NCI-H1417 treated with DMSO at 0.1 percent for 48 hours (cell line): Measurements from ENCODE around the gene IGF1R.

Experiments used
- DNase-seq: peaks from one replicate; lab custom pipeline; 2025; lab: John Stamatoyannopoulos, UW

IGF1R gene

DNA sequence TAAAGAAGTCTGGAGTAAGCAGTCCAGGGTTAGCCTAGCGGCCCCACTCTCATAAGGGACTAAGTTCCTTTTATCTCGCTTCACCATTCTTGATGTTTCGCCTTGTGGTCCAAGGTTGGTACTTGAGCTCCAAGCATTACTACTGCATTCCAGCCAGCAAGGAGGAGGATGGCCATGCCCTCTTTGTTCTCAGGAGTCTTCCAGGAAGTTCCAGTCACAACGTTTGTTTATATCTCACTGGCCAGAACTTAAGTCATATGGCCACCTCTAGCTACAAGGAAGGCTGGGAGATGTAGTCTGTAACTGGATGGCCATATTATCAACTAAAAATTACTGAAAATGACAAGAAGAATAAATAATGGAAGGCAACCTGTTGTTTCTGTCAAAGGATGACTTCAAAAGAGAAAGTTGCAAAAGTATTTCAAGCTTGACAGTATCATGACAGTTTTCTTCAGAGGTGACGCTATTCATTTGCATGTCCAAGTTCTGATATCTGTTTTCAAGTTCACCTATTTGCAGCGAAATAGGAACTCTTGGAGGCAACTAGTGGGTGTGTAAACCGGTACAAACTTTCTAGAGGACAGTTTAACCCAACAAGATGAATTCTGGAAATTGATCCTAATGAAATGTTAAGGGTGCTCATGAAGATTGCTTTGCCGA is 240.6 kb downstream of the IGF1R start:
- no peak for DNase-seq

DNA sequence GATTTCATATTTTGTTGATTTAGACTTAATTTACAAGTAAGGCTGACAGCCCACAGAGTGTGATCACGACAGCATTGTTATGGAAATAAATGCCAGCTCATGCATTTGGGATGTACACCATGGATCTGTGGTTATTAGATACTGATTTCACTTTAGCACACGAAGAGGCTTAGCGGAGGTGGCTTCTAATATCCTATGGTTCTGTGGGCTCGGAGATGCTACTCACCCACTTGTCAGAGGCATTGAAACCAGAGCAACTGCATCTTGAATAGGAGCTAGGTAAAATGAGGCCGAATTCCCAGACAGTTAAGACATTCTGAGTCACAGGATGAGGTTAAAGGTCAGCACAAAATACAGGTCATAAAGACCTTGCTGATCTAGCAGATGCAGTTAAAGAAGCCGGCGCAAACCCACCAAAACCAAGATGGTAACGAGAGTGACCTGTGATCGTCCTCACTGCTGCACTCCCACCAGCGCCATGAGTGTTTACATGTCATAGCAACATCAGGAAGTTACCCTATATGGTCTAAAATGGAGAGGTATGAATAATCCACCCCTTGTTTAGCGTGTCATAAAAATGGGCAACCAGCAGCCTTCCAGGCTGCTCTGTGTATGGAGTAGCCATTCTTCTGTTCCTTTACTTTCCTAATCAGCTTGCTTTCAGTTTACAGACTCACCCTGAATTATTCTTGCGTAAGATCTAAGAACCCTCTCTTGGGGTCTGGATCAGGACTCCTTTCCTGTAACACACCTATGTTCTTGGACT is 241.8 kb downstream of the IGF1R start:
- no peak for DNase-seq

DNA sequence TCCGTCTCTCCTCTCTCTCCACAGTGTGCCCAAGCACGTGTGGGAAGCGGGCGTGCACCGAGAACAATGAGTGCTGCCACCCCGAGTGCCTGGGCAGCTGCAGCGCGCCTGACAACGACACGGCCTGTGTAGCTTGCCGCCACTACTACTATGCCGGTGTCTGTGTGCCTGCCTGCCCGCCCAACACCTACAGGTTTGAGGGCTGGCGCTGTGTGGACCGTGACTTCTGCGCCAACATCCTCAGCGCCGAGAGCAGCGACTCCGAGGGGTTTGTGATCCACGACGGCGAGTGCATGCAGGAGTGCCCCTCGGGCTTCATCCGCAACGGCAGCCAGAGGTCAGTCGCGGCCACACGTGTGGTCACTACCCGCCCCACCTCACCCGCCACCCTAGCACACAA is 243.0 kb downstream of the IGF1R start:
- DNase-seq: no peak

DNA sequence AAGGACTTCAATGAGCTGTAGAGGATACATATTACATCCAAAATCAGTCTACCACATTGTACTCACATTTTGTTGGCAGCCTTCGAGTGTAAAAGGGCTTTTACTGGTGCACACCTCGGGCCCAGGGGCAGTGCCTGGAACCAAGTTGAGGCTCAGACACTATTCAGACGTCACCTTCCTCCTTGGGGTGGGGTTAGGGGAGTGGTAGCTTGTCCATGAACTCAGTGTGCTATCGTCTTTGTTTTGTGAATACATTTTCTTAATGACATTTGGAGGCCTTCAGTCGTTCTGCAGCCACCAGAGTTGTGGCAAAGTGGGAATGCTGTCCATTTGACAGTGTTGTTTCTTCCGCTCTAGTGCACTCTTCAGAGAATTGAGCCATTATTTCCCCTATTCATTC is 245.1 kb downstream of the IGF1R start:
- DNase-seq: no peak

DNA sequence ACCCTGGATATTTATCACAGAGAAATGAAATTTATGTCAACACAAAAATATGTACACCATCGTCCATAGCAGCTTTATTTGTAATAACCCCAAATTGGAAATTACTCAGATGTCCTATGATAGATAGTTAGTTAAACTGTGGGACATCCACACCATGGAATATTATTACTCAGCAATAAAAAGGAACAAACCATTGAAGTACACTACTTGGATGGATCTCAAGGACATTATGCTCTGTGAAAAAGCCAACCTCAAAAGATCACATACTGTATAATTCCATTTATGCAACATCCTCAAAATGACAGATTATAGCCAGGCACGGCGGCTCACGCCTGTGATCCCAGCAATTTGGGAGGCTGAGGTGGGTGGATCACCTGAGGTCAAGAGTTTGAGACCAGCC is 246.0 kb downstream of the IGF1R start:
- DNase-seq: no peak

DNA sequence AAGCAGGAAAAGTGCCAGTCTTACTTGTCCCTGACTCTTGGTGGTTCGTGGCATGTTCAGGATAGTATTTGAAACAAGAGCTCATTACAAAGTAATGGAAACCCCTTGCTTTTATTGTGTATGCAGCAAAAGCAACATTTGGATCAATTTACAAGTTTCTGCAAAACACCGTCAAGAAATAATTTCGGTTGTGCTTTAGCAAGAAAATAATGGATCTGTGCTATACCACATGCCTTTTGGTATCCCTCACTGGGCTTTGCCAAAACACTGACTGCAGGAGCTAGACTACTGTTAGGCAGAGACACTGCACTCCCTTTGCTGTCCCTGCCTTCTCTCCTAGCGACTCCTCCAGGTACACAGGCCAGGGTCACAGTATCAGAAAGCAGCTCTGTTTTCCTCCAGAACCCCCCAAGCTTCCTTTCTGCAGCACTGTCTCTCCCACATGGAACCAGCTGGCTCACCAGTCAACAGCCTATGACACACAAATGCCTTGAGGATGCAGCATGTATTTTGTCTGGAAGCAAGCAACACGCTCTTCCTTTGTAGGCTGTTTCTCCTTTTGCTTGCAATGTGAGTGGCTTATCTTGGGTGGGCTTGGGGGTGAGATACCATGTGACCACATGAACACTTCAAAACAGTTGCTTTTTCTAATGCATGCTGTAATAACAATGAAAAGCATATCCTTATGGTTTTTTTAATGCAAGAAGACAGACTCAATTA is 247.8 kb downstream of the IGF1R start:
- DNase-seq: no peak

DNA sequence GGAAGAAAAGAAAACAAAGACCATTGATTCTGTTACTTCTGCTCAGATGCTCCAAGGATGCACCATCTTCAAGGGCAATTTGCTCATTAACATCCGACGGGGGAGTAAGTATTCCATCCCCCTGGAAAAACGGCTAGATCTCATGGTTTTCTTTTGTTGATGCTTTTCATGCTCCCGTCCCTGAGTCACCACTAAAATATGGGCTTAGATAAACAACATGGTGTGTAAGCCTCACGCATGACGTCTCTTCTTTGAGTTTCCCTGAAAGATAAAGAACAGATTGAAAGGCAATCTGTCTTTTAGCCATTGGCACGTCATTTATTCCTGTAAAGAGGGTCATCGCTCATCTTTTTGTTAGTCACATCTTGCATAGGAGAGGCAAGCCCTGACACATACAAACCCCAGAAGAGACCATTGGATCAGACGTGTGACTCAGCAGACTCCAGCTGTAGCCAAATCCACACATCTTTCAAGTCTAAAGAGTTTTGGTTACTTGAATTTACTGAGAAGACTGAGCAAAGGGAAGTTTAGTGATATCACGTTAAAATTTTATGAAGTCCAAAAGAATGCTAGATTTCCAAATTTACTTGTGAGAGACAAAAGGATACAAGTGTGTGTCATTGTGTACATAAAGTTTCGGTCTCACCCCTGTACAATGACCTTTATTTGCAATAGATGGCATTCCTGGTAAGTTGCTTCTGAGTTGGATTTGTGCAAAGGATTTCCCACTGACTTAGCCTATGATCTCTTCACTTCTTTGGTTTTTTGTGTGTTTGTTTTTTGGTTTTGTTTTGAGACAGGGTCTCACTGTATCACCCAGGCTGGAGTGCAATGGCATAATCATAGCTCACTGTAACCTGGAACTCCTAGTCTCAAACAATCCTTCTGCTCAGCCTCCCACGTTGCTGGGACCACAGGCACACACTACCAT is 248.7 kb downstream of the IGF1R start:
- DNase-seq: no peak

DNA sequence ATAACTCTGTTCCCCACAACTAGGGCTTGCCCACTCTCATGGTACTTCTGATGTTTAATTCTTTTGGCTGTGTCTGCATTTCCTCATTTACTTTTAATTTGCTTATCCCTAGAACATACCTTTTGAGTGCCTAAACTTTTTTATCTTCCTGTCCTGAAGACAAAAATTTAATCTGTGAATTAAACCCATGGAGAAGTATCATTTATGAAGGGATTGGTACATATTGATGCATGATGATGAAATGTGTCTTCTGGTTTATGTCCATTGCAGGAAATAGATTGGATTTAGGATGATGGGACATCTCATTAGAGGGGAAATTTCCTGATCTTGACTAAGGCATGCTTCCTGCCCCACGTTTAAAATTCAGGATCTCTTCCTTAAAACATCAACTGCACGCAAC is 249.8 kb downstream of the IGF1R start:
- DNase-seq: no peak

DNA sequence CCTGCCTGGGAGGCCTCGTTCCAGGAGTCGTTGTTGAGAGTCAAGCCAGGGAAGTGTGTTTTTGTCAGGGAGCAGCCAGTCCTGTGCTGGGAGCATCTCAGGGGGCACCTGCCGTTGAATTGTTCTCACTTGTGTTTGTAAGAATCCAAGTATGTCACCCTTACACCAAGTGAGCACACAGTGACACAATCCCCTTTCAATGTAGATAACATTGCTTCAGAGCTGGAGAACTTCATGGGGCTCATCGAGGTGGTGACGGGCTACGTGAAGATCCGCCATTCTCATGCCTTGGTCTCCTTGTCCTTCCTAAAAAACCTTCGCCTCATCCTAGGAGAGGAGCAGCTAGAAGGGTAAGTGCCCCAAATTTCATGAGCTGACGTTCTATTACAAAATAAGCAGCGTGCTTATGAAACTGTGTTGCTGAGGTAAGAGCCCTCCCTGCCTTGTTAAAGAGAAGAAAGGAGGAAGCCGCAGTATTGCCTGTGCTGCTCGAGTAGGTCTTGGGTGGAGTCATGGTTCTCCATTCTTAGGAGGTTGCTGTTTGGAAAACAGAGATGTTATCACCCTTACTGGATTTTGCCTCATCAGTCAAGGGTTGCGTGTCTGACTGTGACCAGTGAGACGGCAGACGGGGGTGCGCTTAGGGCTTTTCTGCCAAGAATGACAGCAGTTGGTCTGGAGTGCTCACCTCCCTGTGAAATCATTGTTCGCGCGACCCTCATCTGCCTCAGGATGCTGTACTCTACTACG is 251.1 kb downstream of the IGF1R start:
- DNase-seq: no peak

DNA sequence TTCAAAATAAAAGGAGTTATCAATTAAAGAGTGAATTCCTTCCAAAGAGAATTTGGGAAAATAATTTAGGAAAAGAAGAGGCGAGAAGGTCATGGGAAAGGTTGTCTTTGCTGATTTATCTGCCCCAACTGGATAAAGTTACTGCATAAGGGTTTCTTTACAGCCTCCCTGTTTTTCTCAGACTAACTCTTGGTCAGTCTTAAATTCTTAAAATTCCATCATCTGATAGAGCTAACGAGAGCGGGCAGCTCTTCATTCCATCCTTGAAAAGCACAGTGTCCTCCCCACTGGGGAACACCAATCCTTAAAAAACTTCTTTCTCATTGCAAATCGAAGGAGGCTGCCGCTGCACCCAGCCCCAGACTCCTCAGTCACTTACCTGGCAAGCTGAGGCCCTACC is 252.0 kb downstream of the IGF1R start:
- no peak for DNase-seq

DNA sequence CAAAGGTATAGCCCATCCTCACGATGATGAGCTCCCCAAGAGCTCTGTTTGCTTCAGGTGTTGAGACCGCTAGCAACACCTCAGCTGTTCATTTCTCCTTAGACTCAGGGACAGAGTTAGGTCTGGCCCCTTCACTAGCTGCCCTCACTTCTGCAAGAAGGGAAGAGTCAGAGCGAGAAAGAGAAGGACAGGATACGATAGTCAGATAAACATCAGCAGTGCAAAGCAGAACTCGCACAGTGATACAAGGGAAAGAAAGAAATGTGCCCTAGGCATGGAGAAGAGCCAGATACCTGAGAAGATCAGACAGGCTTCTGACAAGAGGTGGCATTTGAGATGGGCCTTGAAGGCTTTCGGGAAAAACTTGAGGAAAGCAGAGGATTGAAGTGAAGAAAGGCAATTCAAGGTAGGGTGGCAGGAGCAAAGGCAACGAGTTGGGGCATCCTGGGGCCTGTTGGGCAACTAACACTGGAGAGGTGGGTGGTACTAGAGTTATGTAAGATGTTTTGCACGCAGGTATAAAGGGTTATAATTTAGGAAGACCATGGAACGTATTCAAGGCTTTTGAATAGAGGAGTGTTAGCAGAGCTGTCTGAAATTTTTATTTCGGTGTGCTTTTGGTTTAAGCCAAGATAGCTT is 253.2 kb downstream of the IGF1R start:
- no peak for DNase-seq

DNA sequence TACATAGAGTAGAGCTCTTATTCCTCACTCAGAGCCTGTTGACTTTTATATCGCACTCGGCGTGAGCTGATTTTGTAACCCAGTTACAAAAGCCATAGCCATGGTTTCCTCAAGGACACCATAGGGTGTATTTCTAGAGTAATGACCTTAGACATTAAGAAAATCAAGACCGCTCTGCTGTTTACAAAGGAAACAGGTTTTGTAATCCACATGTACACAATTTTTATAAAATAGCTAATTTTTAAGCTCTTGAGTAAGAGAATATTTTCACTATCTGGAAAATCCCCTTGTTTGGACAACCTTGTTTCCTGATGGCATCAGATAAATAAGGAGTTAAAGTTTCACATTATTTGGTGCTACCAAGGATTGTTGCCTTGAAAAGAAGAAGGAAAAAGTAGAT is 254.6 kb downstream of the IGF1R start:
- DNase-seq: no peak

DNA sequence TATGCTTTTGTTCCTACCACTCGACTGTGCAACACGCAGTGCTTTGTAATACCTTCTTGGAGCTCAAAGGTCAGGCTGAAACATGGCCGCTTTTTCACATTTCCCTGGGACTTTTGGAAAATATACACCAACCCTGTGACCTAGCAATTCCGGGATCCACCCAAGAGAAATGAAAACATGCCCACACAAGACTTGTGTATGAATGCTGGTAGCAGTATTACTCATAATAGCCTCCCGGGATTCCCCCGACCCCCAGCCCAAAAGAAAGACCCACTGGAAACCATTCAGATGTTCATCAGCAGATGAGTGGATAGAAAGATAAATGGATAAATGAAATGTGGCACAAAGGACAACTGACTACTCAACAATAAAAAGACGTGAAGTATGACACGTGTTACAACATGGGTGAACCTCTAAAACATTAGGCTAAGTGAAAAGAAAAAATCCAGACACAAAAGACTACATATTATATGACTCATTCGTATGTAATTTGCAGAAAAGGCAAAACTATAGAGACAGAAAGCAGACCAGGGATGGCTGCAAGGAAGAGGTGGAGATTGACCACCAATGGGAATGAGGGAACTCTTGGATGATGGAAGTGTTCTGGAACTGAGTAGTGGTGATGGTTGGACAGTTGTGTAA is 255.2 kb downstream of the IGF1R start:
- DNase-seq: no peak

DNA sequence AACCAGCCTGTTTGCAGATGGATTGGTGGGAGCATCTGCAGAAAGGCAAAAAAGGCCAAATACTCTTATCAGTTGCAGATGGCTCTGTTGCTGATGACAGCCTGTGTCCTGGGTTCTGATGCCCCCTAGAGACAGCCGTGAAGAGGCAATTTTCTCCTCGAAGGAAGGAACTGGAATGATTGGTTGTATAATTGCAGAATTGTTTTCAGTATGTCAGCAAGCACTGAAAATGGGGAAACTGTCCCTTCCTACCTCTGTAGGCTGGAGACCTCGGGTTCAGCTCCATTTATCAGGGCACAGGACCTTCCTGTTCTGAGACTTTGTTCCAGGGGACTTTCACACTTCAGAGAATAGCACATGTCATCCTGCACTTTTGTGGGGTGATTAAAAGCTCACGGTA is 256.2 kb downstream of the IGF1R start:
- no peak for DNase-seq

DNA sequence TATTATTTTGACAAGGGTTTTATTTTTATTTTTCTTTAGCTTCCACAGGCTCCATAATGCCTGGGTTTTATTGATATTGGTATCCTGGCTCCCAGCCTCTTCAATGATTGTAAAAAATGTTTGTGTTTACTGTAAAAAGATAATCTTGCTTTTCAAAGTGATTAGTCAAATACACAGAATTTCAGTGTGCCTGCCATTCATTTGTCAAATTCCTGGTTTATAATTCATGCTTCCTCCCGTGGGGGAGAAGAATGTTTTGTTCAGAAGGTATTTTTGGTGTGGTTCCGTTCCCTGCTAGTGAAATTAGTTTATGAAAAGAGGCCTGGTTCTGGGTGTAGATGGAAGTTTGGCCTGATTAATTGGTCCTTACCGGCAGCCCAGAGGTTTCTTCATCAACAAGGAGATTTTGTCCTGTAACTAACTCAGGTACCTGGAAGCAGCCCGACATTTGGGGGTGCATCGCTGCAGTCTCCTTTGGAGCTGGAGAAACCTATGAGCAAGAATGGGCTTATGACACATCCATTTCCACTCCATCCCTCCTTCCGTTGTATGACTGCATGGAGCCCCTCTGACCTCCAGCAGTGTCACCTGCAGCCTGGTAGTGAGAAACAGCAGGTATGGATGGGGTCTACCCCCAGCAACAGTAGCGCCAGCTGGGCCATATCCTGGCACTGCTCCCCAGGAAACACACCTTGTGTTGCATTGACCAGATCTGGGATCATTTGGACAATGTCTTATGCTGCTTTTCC is 257.8 kb downstream of the IGF1R start:
- DNase-seq: no peak

DNA sequence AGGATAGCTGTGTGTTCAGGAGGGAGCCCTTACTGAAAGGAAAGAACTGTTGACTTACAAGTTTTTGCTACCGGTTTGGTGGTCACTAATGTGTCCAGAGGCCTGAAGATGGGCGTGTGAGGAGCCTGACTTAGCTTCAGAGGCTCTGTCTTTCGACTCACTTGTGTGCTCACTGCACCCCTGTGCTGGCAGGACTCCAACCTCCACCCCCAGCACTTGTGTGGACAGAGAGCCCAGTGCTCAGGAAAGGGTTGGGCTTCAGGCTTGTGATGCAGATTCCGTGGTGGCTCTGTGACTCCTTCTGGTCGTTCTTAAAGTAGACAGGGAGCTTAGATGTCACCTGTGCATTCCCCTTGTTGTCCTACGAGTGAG is 258.4 kb downstream of the IGF1R start:
- no peak for DNase-seq

DNA sequence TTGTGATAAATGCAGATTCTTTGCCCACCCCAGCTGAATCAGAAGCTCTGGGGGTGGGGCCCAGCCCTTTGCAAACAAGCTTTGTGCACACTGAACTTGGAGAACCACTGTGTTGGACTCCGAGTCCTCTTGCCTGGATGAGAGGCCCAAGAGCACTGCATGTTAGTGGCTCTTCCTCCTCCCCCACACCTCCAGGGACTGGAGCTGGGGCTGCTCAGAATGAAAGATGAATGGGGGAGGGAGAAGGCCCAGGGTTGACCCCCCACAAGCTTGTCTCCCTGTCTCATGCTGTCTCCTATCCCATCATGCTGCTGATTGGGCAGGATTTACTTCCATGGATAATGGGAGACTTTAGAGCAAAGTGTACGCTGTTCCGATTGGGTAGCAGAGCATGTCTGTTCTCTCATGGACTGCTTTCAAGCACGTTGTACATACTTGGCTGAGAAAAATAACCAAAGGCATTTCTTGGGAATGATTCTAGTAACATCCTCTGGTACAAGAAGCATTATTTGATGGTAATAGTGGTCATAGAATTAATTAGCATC is 259.7 kb downstream of the IGF1R start:
- no peak for DNase-seq

DNA sequence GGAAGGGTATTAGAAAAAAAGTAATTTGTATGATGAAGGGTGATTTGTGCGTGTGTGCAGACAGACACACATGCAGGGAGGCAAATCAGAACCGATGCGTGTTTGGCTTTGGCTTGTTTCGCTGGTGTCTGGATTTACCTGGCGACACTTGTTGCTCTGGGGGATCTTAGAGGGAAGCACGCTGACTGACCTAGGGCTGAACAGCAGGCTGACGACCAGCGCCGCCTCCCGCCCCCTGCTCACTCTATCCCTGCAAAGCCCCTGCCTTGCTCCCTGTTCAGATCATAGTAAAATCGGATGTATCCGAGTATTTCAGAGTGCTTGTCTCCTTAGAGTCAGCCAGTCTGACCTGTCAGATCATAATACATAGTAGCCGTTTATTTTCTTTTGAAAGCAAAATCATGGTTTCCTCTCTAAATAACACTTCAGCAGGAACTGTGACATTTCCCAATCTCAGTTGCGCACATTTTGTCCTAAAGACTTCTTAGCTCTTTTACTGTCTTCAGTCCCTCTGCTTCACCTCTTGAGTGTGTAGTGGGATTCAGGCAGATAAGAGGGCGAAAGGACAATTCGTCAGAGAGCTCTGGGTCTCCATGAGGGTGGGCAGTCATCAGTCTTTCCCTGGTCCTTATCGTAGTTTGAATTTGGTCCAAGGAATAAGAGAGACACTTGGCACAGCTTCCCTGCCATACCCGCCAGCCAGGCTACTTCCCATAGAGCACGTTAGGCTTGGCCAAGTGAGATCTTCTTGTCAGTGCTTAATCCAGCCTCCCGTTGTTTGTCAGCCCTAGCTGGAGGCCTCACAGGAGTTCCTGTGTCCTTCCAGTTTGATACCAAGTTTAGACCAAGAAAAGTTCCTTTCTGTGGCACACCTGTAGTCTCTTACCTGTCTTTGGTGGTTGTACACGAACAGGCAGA is 261.9 kb downstream of the IGF1R start:
- no peak for DNase-seq
